SK-N-SH (cell line): ENCODE data around the gene ATP12A.

Source experiments
- CTCF ChIP-seq: fragments of 200-600 bp; sonication (generic); IDR thresholded peaks from 2 replicates; pipeline ENCODE4 v1.6.1; 2017; ENCODE audit warnings: antibody characterized with exemption, mild to moderate bottlenecking, moderate library complexity
- EP300 ChIP-seq, 2 experiments: IDR thresholded peaks; 2 replicates each; pipeline versions ENCODE4 v1.4.0 to v1.6.1; 2012; ENCODE audit warnings: borderline replicate concordance in 1 of 2, low read depth in 1 of 2, low read length in 1 of 2
- GABPA ChIP-seq: IDR thresholded peaks from 2 replicates; pipeline ENCODE4 v1.4.0; 2012; ENCODE audit warnings: low read depth, mild to moderate bottlenecking
- IRF3 ChIP-seq: fragments of 150-350 bp; IDR thresholded peaks from 2 replicates; pipeline ENCODE4 v1.6.1; 2016; ENCODE audit warnings: mild to moderate bottlenecking, low read depth, low read length
- NFIC ChIP-seq: IDR thresholded peaks from 2 replicates; pipeline ENCODE4 v1.4.0; 2012; ENCODE audit warnings: borderline replicate concordance
- NRF1 ChIP-seq: IDR thresholded peaks from 2 replicates; pipeline ENCODE4 v1.6.1; 2012; ENCODE audit warnings: low read depth, mild to moderate bottlenecking, low read length
- PBX3 ChIP-seq: IDR thresholded peaks from 2 replicates; pipeline ENCODE4; 2012
- POLR2AphosphoS5 ChIP-seq: IDR thresholded peaks from 2 replicates; pipeline ENCODE4 v1.6.1; 2012; ENCODE audit warnings: low read depth, low read length
- RAD21 ChIP-seq: IDR thresholded peaks from 2 replicates; pipeline ENCODE4 v1.6.1; 2012; ENCODE audit warnings: mild to moderate bottlenecking, low read length
- RFX5 ChIP-seq: IDR thresholded peaks from 2 replicates; pipeline ENCODE4 v1.6.1; 2012; ENCODE audit warnings: mild to moderate bottlenecking, improper control_type of control experiment, low read length
- USF2 ChIP-seq: fragments of 150-350 bp; IDR thresholded peaks from 2 replicates; pipeline ENCODE4 v1.6.1; 2017; ENCODE audit warnings: antibody characterized with exemption, low read length, low read depth, borderline replicate concordance
- YY1 ChIP-seq: IDR thresholded peaks from 2 replicates; pipeline ENCODE4 v1.4.0; 2012; ENCODE audit warnings: low read depth, mild to moderate bottlenecking
- TF ChIP-seq, protein P1 (sequence below): IDR thresholded peaks from 2 replicates; pipeline ENCODE4 v1.6.1; 2012; ENCODE audit warnings: mild to moderate bottlenecking, low read depth, low read length, moderate library complexity

DNA sequence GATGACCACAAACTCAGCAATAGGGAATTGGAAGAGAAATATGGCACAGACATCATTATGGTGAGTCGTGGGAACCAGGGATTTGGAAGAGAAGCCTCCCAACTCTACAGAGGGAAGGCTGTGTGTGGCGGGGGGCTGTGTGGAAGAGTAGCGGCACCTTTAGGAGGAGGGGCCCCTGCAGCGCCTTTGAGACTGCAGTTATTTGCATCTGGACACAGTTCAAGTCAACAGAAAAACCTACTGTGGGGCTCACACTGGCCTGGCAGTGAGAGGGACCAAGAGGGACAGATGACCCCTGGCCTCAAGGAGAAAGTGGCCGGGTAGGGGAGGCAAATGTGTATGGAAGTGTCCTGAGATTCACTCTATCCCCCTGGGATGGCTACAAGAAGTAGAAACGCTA is 5.1 kb downstream of the ATP12A start:
- TF ChIP-seq CTCF (no peak), RAD21 (no peak), NRF1 (no peak), EP300 (IDR thresholded peaks at IDR 0.05; ENCODE audit: borderline replicate concordance in 1 of 2, low read depth in 1 of 2, low read length in 1 of 2) (no peak), RFX5 (no peak), NFIC (no peak), PBX3 (no peak), USF2 (no peak), YY1 (no peak), POLR2AphosphoS5 (no peak), GABPA (no peak), IRF3 (no peak)
- TF ChIP-seq, protein P1, sequence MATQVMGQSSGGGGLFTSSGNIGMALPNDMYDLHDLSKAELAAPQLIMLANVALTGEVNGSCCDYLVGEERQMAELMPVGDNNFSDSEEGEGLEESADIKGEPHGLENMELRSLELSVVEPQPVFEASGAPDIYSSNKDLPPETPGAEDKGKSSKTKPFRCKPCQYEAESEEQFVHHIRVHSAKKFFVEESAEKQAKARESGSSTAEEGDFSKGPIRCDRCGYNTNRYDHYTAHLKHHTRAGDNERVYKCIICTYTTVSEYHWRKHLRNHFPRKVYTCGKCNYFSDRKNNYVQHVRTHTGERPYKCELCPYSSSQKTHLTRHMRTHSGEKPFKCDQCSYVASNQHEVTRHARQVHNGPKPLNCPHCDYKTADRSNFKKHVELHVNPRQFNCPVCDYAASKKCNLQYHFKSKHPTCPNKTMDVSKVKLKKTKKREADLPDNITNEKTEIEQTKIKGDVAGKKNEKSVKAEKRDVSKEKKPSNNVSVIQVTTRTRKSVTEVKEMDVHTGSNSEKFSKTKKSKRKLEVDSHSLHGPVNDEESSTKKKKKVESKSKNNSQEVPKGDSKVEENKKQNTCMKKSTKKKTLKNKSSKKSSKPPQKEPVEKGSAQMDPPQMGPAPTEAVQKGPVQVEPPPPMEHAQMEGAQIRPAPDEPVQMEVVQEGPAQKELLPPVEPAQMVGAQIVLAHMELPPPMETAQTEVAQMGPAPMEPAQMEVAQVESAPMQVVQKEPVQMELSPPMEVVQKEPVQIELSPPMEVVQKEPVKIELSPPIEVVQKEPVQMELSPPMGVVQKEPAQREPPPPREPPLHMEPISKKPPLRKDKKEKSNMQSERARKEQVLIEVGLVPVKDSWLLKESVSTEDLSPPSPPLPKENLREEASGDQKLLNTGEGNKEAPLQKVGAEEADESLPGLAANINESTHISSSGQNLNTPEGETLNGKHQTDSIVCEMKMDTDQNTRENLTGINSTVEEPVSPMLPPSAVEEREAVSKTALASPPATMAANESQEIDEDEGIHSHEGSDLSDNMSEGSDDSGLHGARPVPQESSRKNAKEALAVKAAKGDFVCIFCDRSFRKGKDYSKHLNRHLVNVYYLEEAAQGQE, result no peak
